Colon (tissue), 2 donors: ENCODE results near the gene TLDC2.

Experiments
- FAIRE-seq: peaks from 2 replicates; lab custom pipeline; 2012; peaks lifted over from hg19 to GRCh38; lab: Jason Lieb, UNC
- donor health status: control.
- donor health status: control.

The TLDC2 gene

GRCh38 chr20:36850759-36851158 lies 25.2 kb upstream of the TLDC2 start:
- no peak for FAIRE-seq

GRCh38 chr20:36851490-36851889 lies 24.4 kb upstream of the TLDC2 start:
- FAIRE-seq: no peak

- no peak for FAIRE-seq
Observed at GRCh38 chr20:36852187-36852586, 23.8 kb upstream of the TLDC2 start.

GRCh38 chr20:36854348-36855240 lies 21.3 kb upstream of the TLDC2 start:
- no peak for FAIRE-seq

DNA sequence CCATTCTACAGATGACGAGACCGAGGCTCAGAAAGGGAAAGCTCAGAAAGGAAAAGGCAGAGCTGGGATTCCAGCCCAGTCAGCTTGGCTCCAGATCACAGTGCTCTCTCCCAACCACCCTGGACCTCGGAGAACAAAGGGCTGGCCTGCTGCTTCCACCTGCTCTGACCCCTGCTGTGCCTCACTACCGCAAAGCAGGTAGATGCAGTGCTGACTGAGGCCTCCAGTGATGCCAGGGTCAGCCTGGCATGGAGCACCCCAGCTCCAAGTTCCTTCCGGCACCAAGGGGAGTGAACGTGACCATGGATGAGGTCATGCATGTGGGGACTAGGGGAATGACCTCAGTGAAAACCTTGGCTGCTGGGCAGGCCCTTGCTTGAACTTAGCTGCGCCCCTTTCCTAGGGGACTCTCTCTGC lies 20.7 kb upstream of the TLDC2 start:
- FAIRE-seq: no peak

DNA sequence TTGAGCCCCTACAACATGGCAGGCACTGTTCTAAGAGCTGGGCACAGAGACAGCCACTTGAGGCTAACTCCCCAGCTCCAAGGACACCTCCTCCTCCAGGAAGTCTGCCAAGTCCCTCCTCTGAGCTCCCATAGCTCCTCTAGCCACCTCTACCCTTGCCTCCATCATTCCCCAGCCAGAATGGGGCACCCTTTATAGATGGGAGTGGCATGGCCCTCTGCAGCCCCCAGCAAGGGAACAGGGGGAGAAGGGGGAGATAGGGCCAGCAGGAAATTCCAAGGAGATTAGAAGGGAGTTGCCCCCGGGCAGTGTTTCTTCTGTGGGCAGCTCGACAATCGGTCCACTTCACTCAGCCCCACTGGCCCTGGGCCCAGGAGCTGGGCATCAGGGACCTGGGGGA lies 19.7 kb upstream of the TLDC2 start:
- FAIRE-seq: no peak

DNA sequence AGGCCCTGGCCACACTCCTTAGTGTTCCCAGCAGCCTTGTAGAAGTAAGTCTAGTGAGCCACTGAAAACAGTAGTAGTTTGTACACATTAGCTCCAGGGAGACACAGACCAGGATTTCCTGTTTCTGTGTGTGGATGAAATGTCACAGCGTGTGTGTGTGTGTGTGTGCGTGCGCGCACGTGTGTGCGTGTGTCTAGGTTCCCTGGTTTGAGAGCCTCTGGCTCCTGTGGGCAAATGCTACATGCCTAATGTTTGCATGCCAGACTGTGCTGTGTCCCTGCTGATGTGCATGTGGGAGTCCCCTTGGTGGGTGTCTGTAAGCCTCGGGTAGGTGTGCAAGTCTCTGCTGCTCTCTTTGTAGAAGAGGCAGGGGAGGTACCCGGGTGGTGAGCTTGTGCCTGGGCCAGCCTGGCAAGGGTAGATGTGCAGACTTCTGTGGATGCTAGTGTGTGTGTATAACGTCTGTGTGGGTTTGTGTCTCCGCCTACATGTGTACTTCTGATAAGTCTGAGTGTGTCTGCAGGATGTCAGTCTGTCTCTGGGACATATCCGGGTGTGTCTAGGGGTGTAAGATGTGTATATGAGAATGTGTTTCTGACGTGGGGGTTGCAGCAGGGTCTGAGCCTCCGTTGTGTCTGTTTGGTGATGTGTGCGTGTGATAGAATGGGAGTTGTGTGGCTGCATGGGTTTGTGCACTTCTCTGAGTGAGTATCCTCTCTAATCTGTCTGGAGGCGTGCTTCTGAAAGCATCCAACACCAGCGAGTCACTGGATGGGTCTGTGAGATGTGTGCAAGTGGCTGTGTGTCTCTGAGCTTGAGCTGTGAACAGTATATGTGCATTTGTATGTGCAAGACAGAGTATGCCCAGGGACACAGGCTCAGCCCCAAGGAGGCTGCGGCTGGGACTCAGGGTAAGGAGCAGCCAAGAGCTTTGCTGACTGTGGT lies 19.0 kb upstream of the TLDC2 start:
- no peak for FAIRE-seq

DNA sequence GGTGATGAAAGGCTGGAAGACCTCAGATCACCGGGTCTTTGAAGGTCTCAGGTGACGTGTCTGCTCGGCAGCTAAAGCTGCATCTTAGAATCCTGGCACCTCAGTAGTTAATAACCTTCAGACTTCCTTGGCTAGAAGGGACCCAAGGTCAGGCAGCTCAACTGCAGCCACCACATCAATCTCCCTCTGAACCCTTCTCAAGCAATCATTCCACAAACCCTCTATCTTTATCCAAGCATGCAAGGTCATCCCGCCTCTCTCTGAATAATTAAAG lies 16.7 kb upstream of the TLDC2 start:
- FAIRE-seq: no peak

DNA sequence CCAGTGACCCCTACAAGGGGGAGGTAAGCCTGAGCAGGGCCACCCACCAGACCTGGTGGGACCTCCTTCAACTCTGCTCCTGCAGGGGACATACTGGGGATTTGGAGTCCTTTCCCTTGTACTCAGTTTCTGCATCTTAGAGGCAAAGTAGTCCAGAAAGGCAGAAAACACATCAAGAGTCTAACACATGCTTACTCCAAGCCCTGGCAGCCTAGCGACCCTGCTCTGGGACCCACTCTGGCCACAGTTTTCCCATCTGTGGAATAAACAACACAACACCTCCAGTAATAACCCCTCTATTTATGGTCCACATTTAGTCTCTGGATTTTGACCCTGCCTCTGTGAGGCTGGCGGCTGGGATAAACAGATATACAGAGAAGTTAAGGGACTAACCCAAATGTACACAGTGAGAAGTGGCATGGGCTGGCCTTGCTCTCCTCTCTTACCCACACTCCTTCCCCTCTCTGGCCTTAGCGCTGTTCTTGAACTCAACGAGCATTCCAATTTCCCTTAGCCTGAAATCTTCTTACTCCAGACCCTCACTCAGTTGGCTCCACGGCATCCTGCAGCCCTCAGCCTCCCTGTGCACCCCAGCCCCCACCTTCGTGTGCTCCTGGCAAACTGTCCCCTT lies 16.1 kb upstream of the TLDC2 start:
- no peak for FAIRE-seq

DNA sequence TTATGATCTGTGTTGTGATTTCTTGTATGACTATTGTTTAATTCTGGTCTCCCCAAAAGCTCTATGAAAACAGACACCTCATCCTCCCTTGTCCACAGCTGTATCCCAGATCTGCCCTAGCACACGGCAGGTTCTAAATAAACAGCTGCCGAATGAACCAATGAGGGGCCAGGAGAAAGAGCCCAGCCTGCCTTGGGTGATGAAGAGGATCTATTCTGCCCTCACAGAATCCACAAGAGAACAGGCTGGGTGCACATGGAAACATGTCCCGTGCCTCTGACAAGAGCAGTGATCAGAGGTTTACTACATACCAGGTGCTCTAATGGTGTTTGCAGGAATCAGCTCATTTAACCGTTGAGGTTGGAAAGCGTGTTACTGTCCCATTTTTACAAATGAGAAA lies 15.6 kb upstream of the TLDC2 start:
- FAIRE-seq: no peak

DNA sequence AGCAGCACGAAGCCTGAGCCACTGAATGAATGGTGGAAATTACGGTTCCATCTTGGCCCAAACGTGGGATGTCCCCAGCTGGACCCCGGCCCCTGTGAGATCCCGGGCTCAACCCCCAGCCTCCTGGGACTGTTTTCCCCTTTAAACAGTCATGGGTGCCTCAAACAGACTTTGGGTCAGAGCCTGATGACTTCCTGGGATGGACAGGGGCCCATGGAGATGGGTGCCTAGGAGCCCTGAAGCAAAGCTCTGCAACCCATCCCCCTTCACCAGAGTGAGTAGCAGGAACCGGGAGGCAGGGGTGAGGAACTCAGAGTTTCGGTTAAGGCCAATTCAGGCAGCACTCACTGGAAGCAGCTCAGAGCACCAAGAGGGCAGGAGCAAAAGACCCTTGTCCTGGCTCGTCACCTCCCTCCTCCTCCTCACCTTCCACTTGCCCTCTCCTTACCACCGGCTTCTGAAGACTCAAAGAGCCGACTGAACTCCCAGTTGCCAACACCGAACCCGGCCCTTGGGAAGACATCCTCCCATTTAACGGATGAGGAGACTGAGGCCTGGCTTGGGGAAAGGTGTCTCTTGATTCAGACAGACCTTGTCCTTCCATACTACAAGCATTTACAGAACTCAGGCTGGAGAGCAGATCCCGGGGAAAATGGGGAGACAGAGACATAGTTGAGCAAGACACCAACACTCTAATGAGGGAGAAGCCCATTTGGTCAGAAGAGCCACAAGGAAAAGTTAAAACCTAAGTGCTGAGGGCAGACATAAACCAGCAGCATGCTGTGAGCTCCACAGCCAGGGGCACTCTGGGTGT lies 14.9 kb upstream of the TLDC2 start:
- FAIRE-seq: no peak

DNA sequence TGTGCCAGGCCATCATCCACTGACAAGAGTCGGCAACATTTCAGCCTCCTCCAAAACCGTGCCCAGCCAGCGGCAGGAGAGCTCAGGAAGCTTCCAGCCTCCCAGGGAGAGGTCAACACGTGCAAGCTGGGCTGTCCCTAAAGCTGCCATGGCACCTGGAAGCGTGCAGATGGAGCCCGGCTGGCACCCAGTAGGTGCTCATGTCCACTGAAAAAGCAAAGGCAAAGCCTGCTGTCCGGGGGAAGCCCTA lies 14.4 kb upstream of the TLDC2 start:
- no peak for FAIRE-seq

- FAIRE-seq: no peak
Observed at GRCh38 chr20:36861875-36862801, 13.8 kb upstream of the TLDC2 start.

- FAIRE-seq: no peak
Observed at GRCh38 chr20:36862857-36863668, 12.9 kb upstream of the TLDC2 start.

GRCh38 chr20:36865076-36865860 lies 10.7 kb upstream of the TLDC2 start:
- no peak for FAIRE-seq

DNA sequence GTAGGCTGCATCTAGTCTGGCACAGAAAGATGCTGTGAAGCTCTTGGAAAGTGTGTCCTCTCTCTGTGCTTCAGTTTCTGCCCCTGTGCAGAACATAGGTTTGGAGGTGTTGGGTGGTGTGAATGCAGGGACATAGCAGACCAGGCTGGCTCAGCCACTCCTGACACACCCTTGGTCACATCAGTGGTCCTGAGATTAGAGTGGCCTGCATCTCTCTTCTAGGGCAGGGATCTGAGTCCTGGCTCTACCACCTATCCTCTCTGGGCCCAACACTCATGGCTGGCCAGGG lies 10.1 kb upstream of the TLDC2 start:
- FAIRE-seq: no peak

GRCh38 chr20:36866164-36866563 lies 9.8 kb upstream of the TLDC2 start:
- no peak for FAIRE-seq

DNA sequence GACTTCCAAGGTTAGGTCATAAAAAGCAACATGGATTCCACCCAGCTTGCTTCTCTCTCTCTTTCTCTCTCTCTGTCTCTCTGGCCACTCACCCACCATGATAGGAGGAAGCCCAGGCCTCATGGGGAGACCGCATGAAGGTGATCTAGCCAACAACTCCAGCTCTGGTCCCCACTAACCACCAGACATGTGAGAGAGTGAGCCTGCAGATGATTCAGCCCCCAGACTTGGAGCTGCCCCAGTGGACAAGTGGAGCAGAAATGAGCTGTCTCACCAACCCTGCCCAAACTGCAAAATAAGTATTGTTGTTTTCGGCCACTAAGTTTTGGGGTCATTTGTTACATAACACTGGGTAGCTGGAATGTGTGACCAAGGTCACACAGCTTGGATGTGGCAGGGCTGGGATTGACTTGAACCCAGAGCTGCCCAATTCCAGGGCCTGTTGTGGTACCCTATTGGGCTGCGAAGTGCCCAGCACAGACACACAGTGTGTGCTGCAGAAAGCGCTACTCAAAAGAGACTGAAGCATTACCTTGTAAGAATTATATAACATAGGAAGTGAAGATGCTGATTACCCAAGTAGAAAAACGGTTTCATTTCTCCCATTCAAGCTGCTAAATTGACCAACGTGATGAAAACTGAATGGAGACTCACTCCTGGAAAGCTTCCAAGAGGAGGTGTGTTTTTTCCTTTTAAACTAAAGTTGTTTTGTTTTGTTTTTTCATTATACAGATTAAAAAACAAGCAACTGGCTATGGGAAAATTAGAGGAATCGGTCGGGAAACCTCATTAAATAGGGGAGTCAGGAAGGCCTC lies 9.1 kb upstream of the TLDC2 start:
- no peak for FAIRE-seq
